Stimulated activated CD4-positive, alpha-beta T cell treated with anti-CD3 and anti-CD28 coated beads, Interleukin-12 subunit alpha, Interleukin-12 subunit beta, amount 100 ng/mL, for 4 hours (primary cell): Measurements from ENCODE around the gene TOMM34.

Source experiments
- DNase-seq: peaks from one replicate; pipeline ENCODE4 v3.0.0-alpha.2; 2020

The TOMM34 gene

GRCh38 chr20:44961870-44962267 lies 1.7 kb upstream of the TOMM34 start:
- no peak for DNase-seq

GRCh38 chr20:44961011-44961869 lies 1.0 kb upstream of the TOMM34 start:
- no peak for DNase-seq

- DNase-seq, result peak; percentile 66
Observed at GRCh38 chr20:44959638-44960102, 527 bp downstream of the TOMM34 start.

GRCh38 chr20:44959082-44959637 lies 1.0 kb downstream of the TOMM34 start:
- no peak for DNase-seq

- no peak for DNase-seq
Observed at GRCh38 chr20:44958276-44958675, 1.9 kb downstream of the TOMM34 start.

- DNase-seq, result no peak
Observed at GRCh38 chr20:44956410-44956809, 3.8 kb downstream of the TOMM34 start.

- no peak for DNase-seq
Observed at GRCh38 chr20:44955270-44955669, 4.9 kb downstream of the TOMM34 start.

- DNase-seq, result no peak
Observed at GRCh38 chr20:44954211-44954610, 6.0 kb downstream of the TOMM34 start.

GRCh38 chr20:44952731-44953130 lies 7.5 kb downstream of the TOMM34 start:
- no peak for DNase-seq

- DNase-seq, result no peak
Observed at GRCh38 chr20:44950368-44950767, 9.8 kb downstream of the TOMM34 start.

- no peak for DNase-seq
Observed at GRCh38 chr20:44948513-44948912, 11.7 kb downstream of the TOMM34 start.

GRCh38 chr20:44948107-44948506 lies 12.1 kb downstream of the TOMM34 start:
- no peak for DNase-seq

- no peak for DNase-seq
Observed at GRCh38 chr20:44946271-44946852, 13.8 kb downstream of the TOMM34 start.

GRCh38 chr20:44945261-44945660 lies 14.9 kb downstream of the TOMM34 start:
- no peak for DNase-seq

GRCh38 chr20:44943828-44944227 lies 16.4 kb downstream of the TOMM34 start:
- DNase-seq, result no peak

- DNase-seq, result no peak
Observed at GRCh38 chr20:44942264-44942973, 17.8 kb downstream of the TOMM34 start.

GRCh38 chr20:44941120-44941691 lies 19.0 kb downstream of the TOMM34 start:
- DNase-seq, result no peak

GRCh38 chr20:44938637-44939036 lies 21.6 kb downstream of the TOMM34 start:
- no peak for DNase-seq

GRCh38 chr20:44936510-44936909 lies 23.7 kb downstream of the TOMM34 start:
- no peak for DNase-seq

GRCh38 chr20:44932916-44933315 lies 27.3 kb downstream of the TOMM34 start:
- DNase-seq, result no peak

GRCh38 chr20:44931911-44932310 lies 28.3 kb downstream of the TOMM34 start:
- DNase-seq, result no peak

- DNase-seq, result no peak
Observed at GRCh38 chr20:44930517-44931168, 29.6 kb downstream of the TOMM34 start.

GRCh38 chr20:44928595-44928994 lies 31.6 kb downstream of the TOMM34 start:
- DNase-seq, result no peak
